H1 (cell line): ENCODE results near the gene MYH13. TPM values are rescaled to one million over a fixed set of nuclear protein-coding genes. Genes with fewer than 3 reads are reported as not detected.

Source experiments
- CTCF ChIA-PET: fragments of 300-600 bp; sonication (Branson Sonifier 250); formaldehyde crosslinking; loops from one replicate; lab custom pipeline; 2021; ENCODE audit not compliant: partially characterized antibody; lab: Charles Lee
- POLR2A ChIA-PET: fragments of 300-600 bp; sonication (Branson Sonifier 250); formaldehyde crosslinking; loops from one replicate; lab custom pipeline; 2021; ENCODE audit warnings: inconsistent platforms; ENCODE audit not compliant: partially characterized antibody; lab: Charles Lee
- DNase-seq, 2 experiments: peaks; one replicate each; pipeline versions ENCODE4 v3.0.0 to v3.0.0-alpha.2; 2010 to 2022; ENCODE audit warnings: low spot score in 2 of 2, low read depth in 1 of 2, mixed read lengths in 1 of 2
- FAIRE-seq: peaks from 2 replicates; lab custom pipeline; 2011; peaks lifted over from hg19 to GRCh38; lab: Jason Lieb, UNC
- H2AFZ ChIP-seq: 2 replicates; pipeline ENCODE4 v1.8.1; 2012; ENCODE audit warnings: low read length, inconsistent platforms
- H2AK5ac ChIP-seq: 2 replicates; pipeline ENCODE4 v1.6.1; 2013; ENCODE audit warnings: low read depth, low read length
- H2BK120ac ChIP-seq: replicated peaks from 2 replicates; pipeline ENCODE3; 2013; ENCODE audit warnings: low read depth, low read length, inconsistent platforms
- H2BK12ac ChIP-seq: 2 replicates; pipeline ENCODE4 v1.6.1; 2013; ENCODE audit warnings: low read depth, low read length
- H2BK15ac ChIP-seq: 2 replicates; pipeline ENCODE4 v1.6.1; 2013; ENCODE audit warnings: low read length
- H2BK20ac ChIP-seq: 2 replicates; pipeline ENCODE4 v1.6.1; 2013; ENCODE audit warnings: low read length
- H2BK5ac ChIP-seq: 2 replicates; pipeline ENCODE4 v1.6.1; 2013; ENCODE audit warnings: low read depth, low read length
- H3K14ac ChIP-seq: 2 replicates; pipeline ENCODE4 v1.6.1; 2013; ENCODE audit warnings: inconsistent platforms; ENCODE audit not compliant: insufficient read length
- H3K18ac ChIP-seq: 2 replicates; pipeline ENCODE4 v1.6.1; 2013; ENCODE audit warnings: low read length; ENCODE audit errors: extremely low read depth
- H3K23ac ChIP-seq: 2 replicates; pipeline ENCODE4 v1.6.1; 2013; ENCODE audit warnings: inconsistent platforms; ENCODE audit not compliant: insufficient read length
- H3K23me2 ChIP-seq: 2 replicates; pipeline ENCODE4 v1.6.1; 2013; ENCODE audit warnings: low read depth, low read length
- H3K27ac ChIP-seq: 2 replicates; pipeline ENCODE4 v1.6.1; 2011; ENCODE audit warnings: low read depth, low read length, inconsistent platforms
- H3K27me3 ChIP-seq, 4 experiments: replicated peaks in 1 of 4; 1 replicate in 1 of 4; 2 replicates in 3 of 4; pipeline versions ENCODE4 v1.6.1 to v1.8.1; 2011 to 2013; ENCODE audit warnings: low read length in 3 of 4, mild to moderate bottlenecking in 3 of 4, inconsistent platforms in 2 of 4, mixed read lengths in 2 of 4, moderate library complexity in 1 of 4; ENCODE audit not compliant: control insufficient read depth in 3 of 4, insufficient read depth in 3 of 4; ENCODE audit errors: extremely low read depth in 1 of 4
- H3K36me3 ChIP-seq, 4 experiments: 2 replicates each; pipeline versions ENCODE4 v1.6.1 to v1.8.1; 2011 to 2013; ENCODE audit warnings: mild to moderate bottlenecking in 4 of 4, low read length in 3 of 4, moderate library complexity in 2 of 4, control low read depth in 1 of 4, inconsistent platforms in 1 of 4; ENCODE audit not compliant: insufficient read depth in 4 of 4, control insufficient read depth in 2 of 4
- H3K4ac ChIP-seq: replicated peaks from 2 replicates; pipeline ENCODE3; 2013; ENCODE audit warnings: low read length, low read depth, mixed read lengths, inconsistent platforms; ENCODE audit not compliant: insufficient read length
- H3K4me1 ChIP-seq, 4 experiments: replicated peaks in 1 of 4; 1 replicate in 1 of 4; 2 replicates in 3 of 4; pipeline versions ENCODE4 v1.6.1 to v1.8.1; 2011 to 2013; ENCODE audit warnings: low read length in 3 of 4, inconsistent platforms in 2 of 4, mixed read lengths in 1 of 4; ENCODE audit not compliant: insufficient read depth in 4 of 4, control insufficient read depth in 3 of 4
- H3K4me2 ChIP-seq, 2 experiments: 2 replicates each; pipeline versions ENCODE4 v1.6.1 to v1.8.1; 2011 to 2013; ENCODE audit warnings: low read depth in 2 of 2, low read length in 2 of 2, control low read depth in 1 of 2, inconsistent platforms in 1 of 2, mild to moderate bottlenecking in 1 of 2; ENCODE audit not compliant: insufficient read depth in 1 of 2
- H3K4me3 ChIP-seq, 4 experiments: fragments of 200-600, 300-600 bp in 1 of 4; sonication (generic), shearing (Covaris generic), sonication (Bioruptor Twin) in 1 of 4; 2 replicates each; pipeline versions ENCODE4 v1.5.1 to v1.8.1; 2011 to 2016; ENCODE audit warnings: low read length in 4 of 4, low read depth in 3 of 4, control low read depth in 2 of 4, inconsistent platforms in 2 of 4, mild to moderate bottlenecking in 2 of 4, mixed read lengths in 1 of 4, moderate library complexity in 1 of 4; ENCODE audit not compliant: insufficient read depth in 2 of 4; ENCODE audit errors: extremely low read depth in 1 of 4
- H3K56ac ChIP-seq: replicated peaks from 2 replicates; pipeline ENCODE3; 2013; ENCODE audit warnings: low read depth, mild to moderate bottlenecking, mixed read lengths, low read length, inconsistent platforms; ENCODE audit not compliant: insufficient read length
- H3K79me1 ChIP-seq: 2 replicates; pipeline ENCODE4 v1.6.1; 2013; ENCODE audit warnings: low read depth, low read length, control low read depth
- H3K79me2 ChIP-seq, 2 experiments: 2 replicates each; pipeline versions ENCODE4 v1.6.1 to v1.8.1; 2012 to 2013; ENCODE audit warnings: low read length in 2 of 2, mild to moderate bottlenecking in 2 of 2, inconsistent platforms in 1 of 2; ENCODE audit not compliant: insufficient read depth in 2 of 2, control insufficient read depth in 1 of 2
- H3K9ac ChIP-seq, 4 experiments: replicated peaks in 1 of 4; 1 replicate in 1 of 4; 2 replicates in 3 of 4; pipeline versions ENCODE4 v1.6.1 to v1.8.1; 2011 to 2013; ENCODE audit warnings: low read depth in 3 of 4, low read length in 3 of 4, control low read depth in 2 of 4, mild to moderate bottlenecking in 2 of 4, moderate library complexity in 2 of 4, inconsistent platforms in 1 of 4; ENCODE audit errors: extremely low read depth in 1 of 4
- H3K9me3 ChIP-seq, 2 experiments: 2 replicates each; pipeline versions ENCODE4 v1.6.1 to v1.8.1; 2012 to 2013; ENCODE audit warnings: mild to moderate bottlenecking in 2 of 2, moderate library complexity in 2 of 2, control low read depth in 1 of 2, inconsistent platforms in 1 of 2, low read depth in 1 of 2, low read length in 1 of 2, mixed read lengths in 1 of 2; ENCODE audit not compliant: insufficient read depth in 2 of 2
- H4K20me1 ChIP-seq, 2 experiments: replicated peaks in 1 of 2; 2 replicates each; pipeline versions ENCODE3 to v1.8.1; 2011 to 2013; ENCODE audit warnings: inconsistent platforms in 2 of 2, low read length in 2 of 2, mild to moderate bottlenecking in 1 of 2; ENCODE audit not compliant: insufficient read depth in 2 of 2, control insufficient read depth in 1 of 2
- H4K5ac ChIP-seq: 2 replicates; pipeline ENCODE4 v1.6.1; 2013; ENCODE audit warnings: low read length, low read depth, mixed read lengths, inconsistent platforms; ENCODE audit not compliant: insufficient read length
- H4K8ac ChIP-seq: 2 replicates; pipeline ENCODE4 v1.8.0; 2013; ENCODE audit warnings: mild to moderate bottlenecking, moderate library complexity, low read length, inconsistent platforms; ENCODE audit not compliant: insufficient read depth; ENCODE audit errors: extremely low read depth
- H4K91ac ChIP-seq: replicated peaks from 2 replicates; pipeline ENCODE3; 2013; ENCODE audit warnings: low read length, mixed read lengths, inconsistent platforms; ENCODE audit not compliant: insufficient read length
- BRCA1 ChIP-seq: IDR thresholded peaks from 2 replicates; pipeline ENCODE4 v1.6.1; 2012; ENCODE audit warnings: low read depth, low read length, improper control_type of control experiment
- NANOG ChIP-seq: IDR thresholded peaks from 2 replicates; pipeline ENCODE4 v1.6.1; 2011; ENCODE audit warnings: low read length, low read depth, mild to moderate bottlenecking, inconsistent platforms; ENCODE audit not compliant: insufficient read depth, poor library complexity, severe bottlenecking
- PHF8 ChIP-seq: fragments of 200-600 bp; sonication (generic); conservative IDR thresholded peaks from 2 replicates; pipeline ENCODE4 v1.7.1; 2012; ENCODE audit warnings: low read depth, mild to moderate bottlenecking, inconsistent platforms, low read length, moderate library complexity
- POLR2A ChIP-seq, 2 experiments: IDR thresholded peaks; 1 replicate in 1 of 2; 2 replicates in 1 of 2; pipeline ENCODE4 v1.6.1; 2011; ENCODE audit warnings: low read depth in 2 of 2, low read length in 2 of 2, mild to moderate bottlenecking in 2 of 2; ENCODE audit errors: control extremely low read depth in 1 of 2
- RAD21 ChIP-seq, 2 experiments: IDR thresholded peaks in 1 of 2; conservative IDR thresholded peaks in 1 of 2; 2 replicates each; pipeline ENCODE4 v1.6.1; 2011; ENCODE audit warnings: low read depth in 2 of 2, low read length in 2 of 2, improper control_type of control experiment in 1 of 2, inconsistent platforms in 1 of 2, mild to moderate bottlenecking in 1 of 2, moderate library complexity in 1 of 2
- RBBP5 ChIP-seq: IDR thresholded peaks from 2 replicates; pipeline ENCODE4 v1.7.1; 2012; ENCODE audit warnings: low read depth, mild to moderate bottlenecking, inconsistent platforms, low read length, moderate library complexity, borderline replicate concordance
- RNF2 ChIP-seq: fragments of 200-900, 300-1000 bp; sonication (generic); IDR thresholded peaks from 2 replicates; pipeline ENCODE4 v1.7.1; 2016; ENCODE audit warnings: borderline replicate concordance, low read depth, mild to moderate bottlenecking, antibody characterized with exemption, low read length; ENCODE audit not compliant: poor library complexity, severe bottlenecking; ENCODE audit errors: missing control alignments
- RXRA ChIP-seq: IDR thresholded peaks from 2 replicates; pipeline ENCODE4 v1.6.1; 2011; ENCODE audit warnings: low read depth, mild to moderate bottlenecking, low read length, moderate library complexity; ENCODE audit not compliant: insufficient read depth
- SP4 ChIP-seq: IDR thresholded peaks from 2 replicates; pipeline ENCODE4 v1.6.1; 2012; ENCODE audit warnings: low read length, inconsistent platforms
- SRF ChIP-seq: IDR thresholded peaks from 2 replicates; pipeline ENCODE4 v1.6.1; 2011; ENCODE audit warnings: mild to moderate bottlenecking, low read depth, low read length, moderate library complexity
- YY1 ChIP-seq: IDR thresholded peaks from 2 replicates; pipeline ENCODE4 v1.6.1; 2011; ENCODE audit warnings: low read depth, mild to moderate bottlenecking, low read length
- WGBS, 2 experiments: shearing (Covaris generic) in 1 of 2; methylation state at CpG; one replicate each; pipeline versions ENCODE4 v1.1.6 to v1.1.7; 2013 to 2015; ENCODE audit warnings: low lambda C conversion rate in 2 of 2, mixed read lengths in 2 of 2, inconsistent platforms in 1 of 2, low coverage in 1 of 2, missing lambda C conversion rate in 1 of 2; ENCODE audit not compliant: insufficient replicate concordance in 2 of 2, insufficient coverage in 1 of 2, insufficient read length in 1 of 2; ENCODE audit errors: extremely low coverage in 1 of 2, missing lambda C conversion rate in 1 of 2; 5-methylcytosine and 5-hydroxymethylcytosine counted together
- polyA plus RNA-seq, 7 experiments: library from polyadenylated mRNA; depleted of rRNA in 3 of 7; stranded (reverse) in 5 of 7; unstranded in 2 of 7; fragments of >200 nt in 5 of 7; fragments of 200-250 nt in 2 of 7; gene quantifications; 1 replicate in 5 of 7; 2 replicates in 1 of 7; 4 replicates in 1 of 7; pipeline versions ENCODE4 v1.2.1 to v1.2.3, GENCODE V29; 2011 to 2013; ENCODE audit warnings: missing spikeins in 2 of 7, mixed read lengths in 2 of 7
- total RNA-seq: library from RNA; stranded (reverse); fragmentation: NEBNext Ultra II Directional; extraction: Animal tissue kit (Norgen Biotek cat#: 25700); gene quantifications from 2 replicates; pipeline ENCODE4 v1.2.1, GENCODE V29; 2021
- TF ChIP-seq, protein P1 (sequence below): IDR thresholded peaks from 2 replicates; pipeline ENCODE4 v1.6.1; 2012; ENCODE audit warnings: inconsistent platforms
- TF ChIP-seq, protein P2 (sequence below): IDR thresholded peaks from 2 replicates; pipeline ENCODE4 v1.6.1; 2011; ENCODE audit warnings: low read depth, mild to moderate bottlenecking, low read length; ENCODE audit not compliant: insufficient read depth

MYH13 gene
- total and polyA plus RNA-seq, 2 of the 8 experiments (the other 6 are each of a cell fraction or from before 2014, with no cell fraction given), result not detected

DNA sequence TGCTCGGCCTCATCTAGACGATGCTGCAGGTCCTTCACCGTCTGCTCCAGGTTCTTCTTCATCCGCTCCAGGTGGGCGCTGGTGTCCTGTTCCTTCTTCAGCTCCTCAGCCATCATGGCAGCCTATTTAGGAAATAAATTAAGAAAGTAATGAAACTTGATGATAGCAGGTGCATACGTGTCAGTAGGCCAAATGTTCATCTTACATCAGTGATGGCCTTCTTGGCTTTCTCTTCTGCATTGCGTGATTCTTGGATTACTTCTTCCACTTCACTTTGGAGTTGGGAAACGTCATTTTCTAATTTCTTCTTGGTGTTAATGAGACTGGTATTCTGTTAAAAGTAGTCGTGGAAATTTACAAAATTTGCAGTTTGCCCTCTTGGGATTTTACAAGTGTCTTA, 20.1 kb upstream of the MYH13 start:
- Histone ChIP-seq H3K79me1 (no peaks in the 10 kb centered on the region), H4K5ac (no peak overlapping the region), H3K4me1 (no peaks in the 10 kb centered on the region), H3K56ac (no peak overlapping the region), H3K23me2 (no peaks in the 10 kb centered on the region; the same call in 1 of the 2 replicates), H3K79me2 (no peaks in the 10 kb centered on the region), H3K9ac (no peak overlapping the region), H3K36me3 (no peaks in the 10 kb centered on the region), H3K4ac (no peak overlapping the region), H2BK120ac (no peak overlapping the region), H3K18ac (no peak overlapping the region), H4K20me1 (no peaks in the 10 kb centered on the region), H3K27me3 (no peaks in the 10 kb centered on the region), H3K14ac (no peak overlapping the region), H3K4me2 (no peak overlapping the region), H3K9me3 (no peaks in the 10 kb centered on the region), H2BK12ac (no peak overlapping the region), H3K4me3 (no peak overlapping the region), H3K27ac (no peak overlapping the region), H2AK5ac (no peak overlapping the region), H3K23ac (no peak overlapping the region), H2BK15ac (no peak overlapping the region), H2BK20ac (no peak overlapping the region), H2AFZ (no peak overlapping the region), H4K91ac (no peak overlapping the region), H4K8ac (no peak overlapping the region), H2BK5ac (no peak overlapping the region)
- ChIA-PET CTCF (interaction anchor here (0.7 to 0.9 kb wide), 2 partner anchors 9 to 25 kb away, joined by 3 to 4 read pairs; no protein-coding TSS in a partner anchor), POLR2A (no interaction called here)
- 88% methylated on average over 9 of the region's 9 CpGs; no CpG with 5 or more reads in 1 of the 2 experiments for WGBS, 2 experiments
- FAIRE-seq (no peak), DNase-seq (no peak)
- TF ChIP-seq, protein P1, sequence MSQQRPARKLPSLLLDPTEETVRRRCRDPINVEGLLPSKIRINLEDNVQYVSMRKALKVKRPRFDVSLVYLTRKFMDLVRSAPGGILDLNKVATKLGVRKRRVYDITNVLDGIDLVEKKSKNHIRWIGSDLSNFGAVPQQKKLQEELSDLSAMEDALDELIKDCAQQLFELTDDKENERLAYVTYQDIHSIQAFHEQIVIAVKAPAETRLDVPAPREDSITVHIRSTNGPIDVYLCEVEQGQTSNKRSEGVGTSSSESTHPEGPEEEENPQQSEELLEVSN, result no peak
- TF ChIP-seq RXRA (no peak), SRF (no peak), SP4 (no peak), NANOG (no peak), YY1 (no peak), BRCA1 (no peak), RBBP5 (no peak), POLR2A (IDR thresholded peaks at IDR 0.05; ENCODE audit: control extremely low read depth in 1 of 2, low read depth in 2 of 2, low read length in 2 of 2) (no peak), RNF2 (no peak), PHF8 (no peak), RAD21 (IDR thresholded peaks at IDR 0.05 in 1 of 2, conservative IDR thresholded peaks at IDR 0.05 in 1 of 2; ENCODE audit: low read depth in 2 of 2, low read length in 2 of 2) (no peak)
- TF ChIP-seq, protein P2, sequence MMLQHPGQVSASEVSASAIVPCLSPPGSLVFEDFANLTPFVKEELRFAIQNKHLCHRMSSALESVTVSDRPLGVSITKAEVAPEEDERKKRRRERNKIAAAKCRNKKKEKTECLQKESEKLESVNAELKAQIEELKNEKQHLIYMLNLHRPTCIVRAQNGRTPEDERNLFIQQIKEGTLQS, result no peak
